ENCODE measurements around the gene CHSY1.

CHSY1 gene

DNA sequence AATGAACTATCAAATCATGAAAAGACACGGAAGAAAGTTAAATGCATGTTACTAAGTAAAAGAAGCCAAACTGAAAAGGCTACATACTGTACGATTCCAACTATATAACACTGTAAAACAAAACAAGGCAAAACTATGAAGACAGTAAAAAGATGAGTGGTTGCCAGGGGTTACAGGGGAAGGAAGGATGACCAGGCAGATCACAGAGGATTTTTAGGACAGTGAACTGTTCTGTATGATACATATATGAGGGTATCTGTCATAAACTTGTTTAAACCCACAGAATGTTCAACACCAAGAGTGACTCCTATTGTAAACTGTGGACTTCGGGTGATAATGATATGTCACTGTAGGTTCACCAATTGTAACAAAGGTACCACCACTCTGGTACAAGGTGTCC lies 60.6 kb downstream of the CHSY1 start:
- Histone ChIP-seq H3K27me3 (no peaks in the 10 kb centered on the region), H3K4me3 (no peak overlapping the region), H3K36me3 (no peaks in the 10 kb centered on the region), H3K4me1 (peaks cover 0 to 77% (median 38%) of the 10 kb centered on the region in 4 donors), H3K9me3 (no peaks in the 10 kb centered on the region), H3K27ac (peak overlapping the region in 1 of 2 donors; percentile 69)
- intact Hi-C loops (cut with DNase I; ENCODE audit: low total_unique reads), result no loop called here
- DNase-seq, result no peak
- TF ChIP-seq, protein P1, sequence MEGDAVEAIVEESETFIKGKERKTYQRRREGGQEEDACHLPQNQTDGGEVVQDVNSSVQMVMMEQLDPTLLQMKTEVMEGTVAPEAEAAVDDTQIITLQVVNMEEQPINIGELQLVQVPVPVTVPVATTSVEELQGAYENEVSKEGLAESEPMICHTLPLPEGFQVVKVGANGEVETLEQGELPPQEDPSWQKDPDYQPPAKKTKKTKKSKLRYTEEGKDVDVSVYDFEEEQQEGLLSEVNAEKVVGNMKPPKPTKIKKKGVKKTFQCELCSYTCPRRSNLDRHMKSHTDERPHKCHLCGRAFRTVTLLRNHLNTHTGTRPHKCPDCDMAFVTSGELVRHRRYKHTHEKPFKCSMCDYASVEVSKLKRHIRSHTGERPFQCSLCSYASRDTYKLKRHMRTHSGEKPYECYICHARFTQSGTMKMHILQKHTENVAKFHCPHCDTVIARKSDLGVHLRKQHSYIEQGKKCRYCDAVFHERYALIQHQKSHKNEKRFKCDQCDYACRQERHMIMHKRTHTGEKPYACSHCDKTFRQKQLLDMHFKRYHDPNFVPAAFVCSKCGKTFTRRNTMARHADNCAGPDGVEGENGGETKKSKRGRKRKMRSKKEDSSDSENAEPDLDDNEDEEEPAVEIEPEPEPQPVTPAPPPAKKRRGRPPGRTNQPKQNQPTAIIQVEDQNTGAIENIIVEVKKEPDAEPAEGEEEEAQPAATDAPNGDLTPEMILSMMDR (IDR thresholded peaks at IDR 0.05), result no peak

DNA sequence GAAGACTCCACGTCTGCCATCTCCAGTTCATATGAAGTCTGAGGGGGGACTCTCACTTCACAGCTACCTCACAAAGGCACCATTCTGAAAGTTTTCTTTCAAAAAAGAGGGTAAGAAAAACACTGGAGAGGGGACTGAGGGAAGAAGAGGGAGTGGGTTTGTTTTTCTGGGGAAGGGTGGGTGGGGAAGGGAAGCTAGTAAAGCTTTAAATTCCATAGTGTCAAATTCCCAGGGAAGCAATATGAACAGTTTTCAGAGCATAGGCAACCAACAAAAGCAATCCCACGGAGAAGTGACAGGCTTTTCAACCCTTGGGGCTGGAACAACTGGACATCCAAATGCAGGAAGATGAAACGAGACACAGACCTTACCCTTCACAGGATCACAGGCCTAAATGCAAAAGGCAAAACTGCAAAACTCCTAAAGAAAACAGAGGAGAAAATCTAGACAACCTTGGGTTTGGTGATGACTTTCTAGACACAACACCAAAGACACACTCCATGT lies 61.7 kb downstream of the CHSY1 start:
- intact Hi-C loops (cut with DNase I; ENCODE audit: low total_unique reads), result no loop called here
- DNase-seq, result no peak
- Histone ChIP-seq H3K27me3 (no peaks in the 10 kb centered on the region), H3K36me3 (no peaks in the 10 kb centered on the region), H3K9me3 (no peaks in the 10 kb centered on the region), H3K4me3 (no peak overlapping the region), H3K4me1 (peaks cover 0 to 78% (median 38%) of the 10 kb centered on the region in 4 donors), H3K27ac (peak overlapping the region; percentile 34 to 69)
- TF ChIP-seq, protein P1 (IDR thresholded peaks at IDR 0.05), result no peak

GRCh38 chr15:101189409-101190091 lies 62.3 kb downstream of the CHSY1 start:
- intact Hi-C loops (cut with DNase I; ENCODE audit: low total_unique reads), result no loop called here
- DNase-seq, result no peak
- H3K4me1 ChIP-seq, result peaks cover 0 to 75% (median 38%) of the 10 kb centered on the region in 4 donors

DNA sequence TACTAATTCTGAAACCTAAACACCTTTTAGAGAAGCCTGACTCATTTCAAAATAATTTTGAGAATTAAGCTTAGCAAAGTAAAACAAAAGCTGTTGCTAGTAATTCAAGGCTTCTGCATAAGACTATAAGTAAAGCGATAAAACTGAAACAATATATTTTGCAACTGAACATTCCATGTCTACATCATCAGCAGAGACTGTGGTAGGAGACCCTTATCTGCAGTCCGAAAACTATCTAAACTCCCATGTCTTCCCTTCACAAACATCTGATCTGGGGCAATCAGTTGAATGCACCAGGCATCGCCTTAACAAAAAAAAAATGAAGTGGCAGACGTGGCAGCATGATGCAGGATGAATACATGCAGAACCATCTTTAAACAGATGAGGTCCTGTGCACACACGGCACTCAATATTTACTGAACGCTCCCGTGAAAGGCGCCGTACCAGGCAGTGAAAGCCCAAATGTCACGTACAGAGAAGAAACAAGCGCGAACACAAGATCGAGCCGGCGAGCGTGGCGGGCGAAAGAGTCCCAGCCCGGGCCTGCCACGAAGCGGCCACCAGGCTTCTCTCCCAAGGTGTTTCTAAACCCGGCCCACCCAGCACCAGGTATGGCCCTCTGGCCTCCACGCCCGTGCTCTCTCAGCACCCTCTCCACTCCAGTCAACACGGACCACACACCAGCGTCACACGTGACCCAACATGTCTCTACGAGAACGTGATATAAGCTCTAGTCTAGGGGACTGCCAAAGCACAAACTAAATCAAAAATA lies 63.0 kb downstream of the CHSY1 start:
- Histone ChIP-seq H3K27me3 (no peaks in the 10 kb centered on the region), H3K36me3 (no peaks in the 10 kb centered on the region), H3K9me3 (no peaks in the 10 kb centered on the region), H3K4me3 (peak overlapping the region; percentile 35 to 41), H3K4me1 (peaks cover 0 to 68% (median 36%) of the 10 kb centered on the region in 4 donors), H3K27ac (peak overlapping the region; percentile 34 to 69)
- DNase-seq, result no peak
- intact Hi-C loops (cut with DNase I; ENCODE audit: low total_unique reads), result no loop called here
- TF ChIP-seq, protein P1 (IDR thresholded peaks at IDR 0.05), result no peak

More at GRCh38 chr15:101189409-101190091, 62.3 kb downstream of the CHSY1 start:
- Histone ChIP-seq H3K27ac (peak overlapping the region; percentile 34 to 69), H3K4me3 (peak overlapping the region; percentile 35 to 41), H3K36me3 (no peaks in the 10 kb centered on the region), H3K27me3 (no peaks in the 10 kb centered on the region), H3K9me3 (no peaks in the 10 kb centered on the region)
- TF ChIP-seq, protein P1 (IDR thresholded peaks at IDR 0.05), result no peak

DNA sequence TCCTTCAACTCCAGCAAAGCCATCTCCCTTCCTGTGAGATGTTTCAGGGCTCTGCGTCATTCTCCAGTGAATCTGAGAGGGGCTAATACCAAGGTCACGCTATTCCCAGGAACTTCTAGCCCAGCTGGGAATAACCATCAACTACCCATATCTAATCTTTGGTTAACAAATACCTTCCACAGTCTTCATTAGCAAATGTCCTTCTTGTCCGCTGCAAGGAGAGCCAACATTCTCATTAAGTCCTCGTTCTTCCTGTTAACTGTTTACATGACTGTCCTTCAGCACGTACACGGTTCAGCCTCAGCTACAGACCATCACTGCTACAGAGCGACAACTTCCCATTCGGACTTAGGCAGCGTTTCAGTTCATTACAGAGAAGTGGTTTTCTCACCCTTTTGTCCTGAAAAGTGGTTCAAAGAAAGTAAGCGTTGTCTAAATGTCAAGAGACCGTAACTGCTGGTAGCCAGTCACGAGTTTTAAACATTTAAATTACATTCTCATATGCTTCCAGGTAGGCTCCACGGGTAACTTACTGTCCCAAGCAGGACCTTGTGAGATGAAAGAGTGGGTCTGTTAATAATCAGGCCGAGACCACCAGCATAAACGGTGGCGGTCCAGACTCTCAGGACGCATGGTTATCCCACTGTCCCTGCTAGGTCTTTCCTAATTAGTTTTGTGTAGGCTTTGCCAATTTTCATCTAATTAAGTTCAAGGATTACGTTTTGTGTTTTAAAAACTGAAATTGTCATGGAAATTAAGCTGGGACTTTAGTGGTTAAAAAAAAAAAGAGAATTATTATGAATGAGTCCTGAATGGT lies 63.8 kb downstream of the CHSY1 start:
- no peak for DNase-seq
- TF ChIP-seq, protein P1 (IDR thresholded peaks at IDR 0.05), result no peak
- H3K9me3 ChIP-seq, result no peaks in the 10 kb centered on the region
- no peaks in the 10 kb centered on the region for H3K27me3 ChIP-seq
- H3K4me1 ChIP-seq, result peaks cover 0 to 62% (median 28%) of the 10 kb centered on the region in 4 donors
- H3K4me3 ChIP-seq, result peak overlapping the region; percentile 35 to 41
- intact Hi-C loops (cut with DNase I; ENCODE audit: low total_unique reads), result no loop called here
- H3K36me3 ChIP-seq, result no peaks in the 10 kb centered on the region
- H3K27ac ChIP-seq, result peak overlapping the region; percentile 34 to 69
